HEK293 (cell line): Measurements from ENCODE around the gene LPCAT4.

ENCODE experiments used
- GLI4 ChIP-seq: fragments of 450-650 bp; formaldehyde crosslinking; IDR thresholded peaks from 2 replicates; pipeline ENCODE4 v1.5.1; 2016; ENCODE audit warnings: missing biosample characterization, missing genetic modification characterization
- KLF7 ChIP-seq: fragments of 450-650 bp; formaldehyde crosslinking; IDR thresholded peaks from 2 replicates; pipeline ENCODE4 v1.5.1; 2016; ENCODE audit warnings: missing biosample characterization, missing genetic modification characterization, borderline replicate concordance
- KLF8 ChIP-seq: fragments of 450-650 bp; formaldehyde crosslinking; IDR thresholded peaks from 2 replicates; pipeline ENCODE4 v1.5.1; 2016; ENCODE audit warnings: missing biosample characterization, missing genetic modification characterization
- WT1 ChIP-seq: fragments of 450-650 bp; formaldehyde crosslinking; IDR thresholded peaks from 2 replicates; pipeline ENCODE4 v1.5.1; 2016; ENCODE audit warnings: missing biosample characterization, missing genetic modification characterization
- YY2 ChIP-seq: fragments of 450-650 bp; formaldehyde crosslinking; IDR thresholded peaks from 2 replicates; pipeline ENCODE4 v1.5.1; 2016; ENCODE audit warnings: missing biosample characterization, missing genetic modification characterization
- ZNF23 ChIP-seq: fragments of 450-650 bp; formaldehyde crosslinking; IDR thresholded peaks from 2 replicates; pipeline ENCODE4 v1.5.1; 2016; ENCODE audit warnings: missing biosample characterization, missing genetic modification characterization, borderline replicate concordance
- ZNF341 ChIP-seq: fragments of 450-650 bp; formaldehyde crosslinking; IDR thresholded peaks from 2 replicates; pipeline ENCODE4; 2016; ENCODE audit warnings: low read depth, missing biosample characterization, missing genetic modification characterization
- ZNF600 ChIP-seq: fragments of 450-650 bp; formaldehyde crosslinking; IDR thresholded peaks from 2 replicates; pipeline ENCODE4 v1.5.1; 2016; ENCODE audit warnings: missing biosample characterization, missing genetic modification characterization
- ZNF623 ChIP-seq: fragments of 450-650 bp; formaldehyde crosslinking; IDR thresholded peaks from 2 replicates; pipeline ENCODE4 v1.5.1; 2016; ENCODE audit warnings: missing biosample characterization, missing genetic modification characterization
- ZNF768 ChIP-seq: fragments of 450-650 bp; formaldehyde crosslinking; IDR thresholded peaks from 2 replicates; pipeline ENCODE4 v1.5.1; 2018; ENCODE audit warnings: missing biosample characterization, mild to moderate bottlenecking, missing genetic modification characterization
- TF ChIP-seq, protein P1 (sequence below): fragments of 450-650 bp; formaldehyde crosslinking; IDR thresholded peaks from 2 replicates; pipeline ENCODE4 v1.5.1; 2016; ENCODE audit warnings: missing biosample characterization, missing genetic modification characterization
- TF ChIP-seq, protein P2 (sequence below): fragments of 450-650 bp; formaldehyde crosslinking; IDR thresholded peaks from 2 replicates; pipeline ENCODE4 v1.5.1; 2016; ENCODE audit warnings: missing biosample characterization, missing genetic modification characterization
- TF ChIP-seq, protein P3 (sequence below): fragments of 450-650 bp; formaldehyde crosslinking; IDR thresholded peaks from 2 replicates; pipeline ENCODE4 v1.5.1; 2016; ENCODE audit warnings: missing biosample characterization, missing genetic modification characterization
- TF ChIP-seq, protein P4 (sequence below): fragments of 450-650 bp; formaldehyde crosslinking; IDR thresholded peaks from 2 replicates; pipeline ENCODE4 v1.5.1; 2016; ENCODE audit warnings: missing biosample characterization, missing genetic modification characterization
- TF ChIP-seq, protein P5 (sequence below): fragments of 450-650 bp; formaldehyde crosslinking; IDR thresholded peaks from 2 replicates; pipeline ENCODE4 v1.5.1; 2016; ENCODE audit warnings: missing biosample characterization, missing genetic modification characterization
- TF ChIP-seq, protein P6 (sequence below): fragments of 450-650 bp; formaldehyde crosslinking; IDR thresholded peaks from 2 replicates; pipeline ENCODE4 v1.5.1; 2016; ENCODE audit warnings: missing biosample characterization, missing genetic modification characterization, low read depth
- TF ChIP-seq, protein P7 (sequence below): fragments of 450-650 bp; formaldehyde crosslinking; IDR thresholded peaks from 2 replicates; pipeline ENCODE4 v1.5.1; 2016; ENCODE audit warnings: missing biosample characterization, missing genetic modification characterization

LPCAT4 gene

DNA sequence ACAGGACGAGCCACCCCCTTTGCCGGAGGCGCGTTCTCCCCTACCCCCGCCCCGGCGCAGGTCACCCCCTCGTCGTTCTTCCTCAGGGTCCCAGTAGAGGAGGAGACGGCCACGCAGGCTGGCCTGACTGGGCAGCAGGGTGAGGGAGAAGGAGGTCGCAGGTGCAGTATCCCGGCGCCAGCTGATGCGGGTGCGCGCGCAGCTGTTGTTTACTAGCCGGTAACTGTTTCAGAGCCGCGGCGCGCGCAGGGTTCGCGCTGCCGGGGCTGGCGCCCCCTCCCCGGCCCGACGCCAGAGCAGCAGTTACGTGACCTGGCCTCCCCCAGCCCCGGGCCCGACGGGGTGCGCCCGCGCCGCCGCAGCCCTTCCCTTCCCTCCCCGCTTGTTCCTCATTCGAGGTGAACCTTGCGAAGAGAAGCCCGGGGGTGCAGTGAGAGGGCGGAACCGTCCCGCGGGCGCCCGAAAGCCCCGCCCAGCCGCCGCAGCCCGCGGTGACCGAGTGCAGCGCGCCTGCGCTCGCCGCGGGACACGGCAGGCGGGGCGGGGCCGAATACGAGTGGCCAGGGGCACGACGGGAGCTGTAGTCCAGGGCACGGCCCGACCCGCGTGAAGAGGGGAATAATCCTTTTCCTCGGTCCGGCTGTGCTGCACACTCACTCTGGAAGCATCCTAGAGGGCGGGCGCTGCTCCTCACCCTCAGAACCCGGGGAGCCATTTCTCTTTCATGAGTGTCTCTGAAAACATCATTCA is 29.3 kb downstream of the LPCAT4 start, which contains the start of gene SLC12A6 (continued):
- TF ChIP-seq, protein P1, sequence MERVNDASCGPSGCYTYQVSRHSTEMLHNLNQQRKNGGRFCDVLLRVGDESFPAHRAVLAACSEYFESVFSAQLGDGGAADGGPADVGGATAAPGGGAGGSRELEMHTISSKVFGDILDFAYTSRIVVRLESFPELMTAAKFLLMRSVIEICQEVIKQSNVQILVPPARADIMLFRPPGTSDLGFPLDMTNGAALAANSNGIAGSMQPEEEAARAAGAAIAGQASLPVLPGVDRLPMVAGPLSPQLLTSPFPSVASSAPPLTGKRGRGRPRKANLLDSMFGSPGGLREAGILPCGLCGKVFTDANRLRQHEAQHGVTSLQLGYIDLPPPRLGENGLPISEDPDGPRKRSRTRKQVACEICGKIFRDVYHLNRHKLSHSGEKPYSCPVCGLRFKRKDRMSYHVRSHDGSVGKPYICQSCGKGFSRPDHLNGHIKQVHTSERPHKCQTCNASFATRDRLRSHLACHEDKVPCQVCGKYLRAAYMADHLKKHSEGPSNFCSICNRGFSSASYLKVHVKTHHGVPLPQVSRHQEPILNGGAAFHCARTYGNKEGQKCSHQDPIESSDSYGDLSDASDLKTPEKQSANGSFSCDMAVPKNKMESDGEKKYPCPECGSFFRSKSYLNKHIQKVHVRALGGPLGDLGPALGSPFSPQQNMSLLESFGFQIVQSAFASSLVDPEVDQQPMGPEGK (tag by site-specific recombination) = peak; percentile 54; the same call in 1 of the 2 replicates
- 0 out of 2 replicates have a peak, but pooled peaks have one; percentile 19 for TF ChIP-seq KLF8
- TF ChIP-seq ZNF768 = no peak
- TF ChIP-seq ZNF623 = no peak
- TF ChIP-seq ZNF600 = peak; percentile 82
- no peak for TF ChIP-seq GLI4
- TF ChIP-seq WT1 (tag by site-specific recombination) = no peak
- TF ChIP-seq, protein P2, sequence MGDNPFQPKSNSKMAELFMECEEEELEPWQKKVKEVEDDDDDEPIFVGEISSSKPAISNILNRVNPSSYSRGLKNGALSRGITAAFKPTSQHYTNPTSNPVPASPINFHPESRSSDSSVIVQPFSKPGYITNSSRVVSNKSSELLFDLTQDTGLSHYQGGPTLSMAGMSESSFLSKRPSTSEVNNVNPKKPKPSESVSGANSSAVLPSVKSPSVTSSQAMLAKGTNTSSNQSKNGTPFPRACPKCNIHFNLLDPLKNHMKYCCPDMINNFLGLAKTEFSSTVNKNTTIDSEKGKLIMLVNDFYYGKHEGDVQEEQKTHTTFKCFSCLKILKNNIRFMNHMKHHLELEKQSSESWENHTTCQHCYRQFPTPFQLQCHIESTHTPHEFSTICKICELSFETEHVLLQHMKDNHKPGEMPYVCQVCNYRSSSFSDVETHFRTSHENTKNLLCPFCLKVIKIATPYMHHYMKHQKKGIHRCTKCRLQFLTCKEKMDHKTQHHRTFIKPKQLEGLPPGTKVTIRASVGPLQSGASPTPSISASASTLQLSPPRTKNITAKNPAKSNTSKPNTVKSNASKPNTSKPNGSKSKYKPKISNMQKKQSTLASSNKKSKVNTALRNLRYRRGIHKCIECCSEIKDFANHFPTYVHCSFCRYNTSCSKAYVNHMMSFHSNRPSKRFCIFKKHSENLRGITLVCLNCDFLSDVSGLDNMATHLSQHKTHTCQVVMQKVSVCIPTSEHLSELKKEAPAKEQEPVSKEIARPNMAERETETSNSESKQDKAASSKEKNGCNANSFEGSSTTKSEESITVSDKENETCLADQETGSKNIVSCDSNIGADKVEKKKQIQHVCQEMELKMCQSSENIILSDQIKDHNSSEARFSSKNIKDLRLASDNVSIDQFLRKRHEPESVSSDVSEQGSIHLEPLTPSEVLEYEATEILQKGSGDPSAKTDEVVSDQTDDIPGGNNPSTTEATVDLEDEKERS (tag by site-specific recombination) = no peak
- TF ChIP-seq, protein P3, sequence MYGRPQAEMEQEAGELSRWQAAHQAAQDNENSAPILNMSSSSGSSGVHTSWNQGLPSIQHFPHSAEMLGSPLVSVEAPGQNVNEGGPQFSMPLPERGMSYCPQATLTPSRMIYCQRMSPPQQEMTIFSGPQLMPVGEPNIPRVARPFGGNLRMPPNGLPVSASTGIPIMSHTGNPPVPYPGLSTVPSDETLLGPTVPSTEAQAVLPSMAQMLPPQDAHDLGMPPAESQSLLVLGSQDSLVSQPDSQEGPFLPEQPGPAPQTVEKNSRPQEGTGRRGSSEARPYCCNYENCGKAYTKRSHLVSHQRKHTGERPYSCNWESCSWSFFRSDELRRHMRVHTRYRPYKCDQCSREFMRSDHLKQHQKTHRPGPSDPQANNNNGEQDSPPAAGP (tag by site-specific recombination) = no peak
- no peak for TF ChIP-seq ZNF23 (tag by site-specific recombination)
- peak; percentile 72 for TF ChIP-seq ZNF341 (tag by site-specific recombination)
- TF ChIP-seq, protein P4, sequence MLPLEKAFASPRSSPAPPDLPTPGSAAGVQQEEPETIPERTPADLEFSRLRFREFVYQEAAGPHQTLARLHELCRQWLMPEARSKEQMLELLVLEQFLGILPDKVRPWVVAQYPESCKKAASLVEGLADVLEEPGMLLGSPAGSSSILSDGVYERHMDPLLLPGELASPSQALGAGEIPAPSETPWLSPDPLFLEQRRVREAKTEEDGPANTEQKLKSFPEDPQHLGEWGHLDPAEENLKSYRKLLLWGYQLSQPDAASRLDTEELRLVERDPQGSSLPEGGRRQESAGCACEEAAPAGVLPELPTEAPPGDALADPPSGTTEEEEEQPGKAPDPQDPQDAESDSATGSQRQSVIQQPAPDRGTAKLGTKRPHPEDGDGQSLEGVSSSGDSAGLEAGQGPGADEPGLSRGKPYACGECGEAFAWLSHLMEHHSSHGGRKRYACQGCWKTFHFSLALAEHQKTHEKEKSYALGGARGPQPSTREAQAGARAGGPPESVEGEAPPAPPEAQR (tag by site-specific recombination) = no peak
- TF ChIP-seq KLF7 (tag by site-specific recombination) = no peak
- TF ChIP-seq YY2 (tag by site-specific recombination) = no peak
- TF ChIP-seq, protein P5, sequence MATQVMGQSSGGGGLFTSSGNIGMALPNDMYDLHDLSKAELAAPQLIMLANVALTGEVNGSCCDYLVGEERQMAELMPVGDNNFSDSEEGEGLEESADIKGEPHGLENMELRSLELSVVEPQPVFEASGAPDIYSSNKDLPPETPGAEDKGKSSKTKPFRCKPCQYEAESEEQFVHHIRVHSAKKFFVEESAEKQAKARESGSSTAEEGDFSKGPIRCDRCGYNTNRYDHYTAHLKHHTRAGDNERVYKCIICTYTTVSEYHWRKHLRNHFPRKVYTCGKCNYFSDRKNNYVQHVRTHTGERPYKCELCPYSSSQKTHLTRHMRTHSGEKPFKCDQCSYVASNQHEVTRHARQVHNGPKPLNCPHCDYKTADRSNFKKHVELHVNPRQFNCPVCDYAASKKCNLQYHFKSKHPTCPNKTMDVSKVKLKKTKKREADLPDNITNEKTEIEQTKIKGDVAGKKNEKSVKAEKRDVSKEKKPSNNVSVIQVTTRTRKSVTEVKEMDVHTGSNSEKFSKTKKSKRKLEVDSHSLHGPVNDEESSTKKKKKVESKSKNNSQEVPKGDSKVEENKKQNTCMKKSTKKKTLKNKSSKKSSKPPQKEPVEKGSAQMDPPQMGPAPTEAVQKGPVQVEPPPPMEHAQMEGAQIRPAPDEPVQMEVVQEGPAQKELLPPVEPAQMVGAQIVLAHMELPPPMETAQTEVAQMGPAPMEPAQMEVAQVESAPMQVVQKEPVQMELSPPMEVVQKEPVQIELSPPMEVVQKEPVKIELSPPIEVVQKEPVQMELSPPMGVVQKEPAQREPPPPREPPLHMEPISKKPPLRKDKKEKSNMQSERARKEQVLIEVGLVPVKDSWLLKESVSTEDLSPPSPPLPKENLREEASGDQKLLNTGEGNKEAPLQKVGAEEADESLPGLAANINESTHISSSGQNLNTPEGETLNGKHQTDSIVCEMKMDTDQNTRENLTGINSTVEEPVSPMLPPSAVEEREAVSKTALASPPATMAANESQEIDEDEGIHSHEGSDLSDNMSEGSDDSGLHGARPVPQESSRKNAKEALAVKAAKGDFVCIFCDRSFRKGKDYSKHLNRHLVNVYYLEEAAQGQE (tag by site-specific recombination) = no peak
- TF ChIP-seq, protein P6, sequence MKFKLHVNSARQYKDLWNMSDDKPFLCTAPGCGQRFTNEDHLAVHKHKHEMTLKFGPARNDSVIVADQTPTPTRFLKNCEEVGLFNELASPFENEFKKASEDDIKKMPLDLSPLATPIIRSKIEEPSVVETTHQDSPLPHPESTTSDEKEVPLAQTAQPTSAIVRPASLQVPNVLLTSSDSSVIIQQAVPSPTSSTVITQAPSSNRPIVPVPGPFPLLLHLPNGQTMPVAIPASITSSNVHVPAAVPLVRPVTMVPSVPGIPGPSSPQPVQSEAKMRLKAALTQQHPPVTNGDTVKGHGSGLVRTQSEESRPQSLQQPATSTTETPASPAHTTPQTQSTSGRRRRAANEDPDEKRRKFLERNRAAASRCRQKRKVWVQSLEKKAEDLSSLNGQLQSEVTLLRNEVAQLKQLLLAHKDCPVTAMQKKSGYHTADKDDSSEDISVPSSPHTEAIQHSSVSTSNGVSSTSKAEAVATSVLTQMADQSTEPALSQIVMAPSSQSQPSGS (tag by site-specific recombination) = no peak
- TF ChIP-seq, protein P7, sequence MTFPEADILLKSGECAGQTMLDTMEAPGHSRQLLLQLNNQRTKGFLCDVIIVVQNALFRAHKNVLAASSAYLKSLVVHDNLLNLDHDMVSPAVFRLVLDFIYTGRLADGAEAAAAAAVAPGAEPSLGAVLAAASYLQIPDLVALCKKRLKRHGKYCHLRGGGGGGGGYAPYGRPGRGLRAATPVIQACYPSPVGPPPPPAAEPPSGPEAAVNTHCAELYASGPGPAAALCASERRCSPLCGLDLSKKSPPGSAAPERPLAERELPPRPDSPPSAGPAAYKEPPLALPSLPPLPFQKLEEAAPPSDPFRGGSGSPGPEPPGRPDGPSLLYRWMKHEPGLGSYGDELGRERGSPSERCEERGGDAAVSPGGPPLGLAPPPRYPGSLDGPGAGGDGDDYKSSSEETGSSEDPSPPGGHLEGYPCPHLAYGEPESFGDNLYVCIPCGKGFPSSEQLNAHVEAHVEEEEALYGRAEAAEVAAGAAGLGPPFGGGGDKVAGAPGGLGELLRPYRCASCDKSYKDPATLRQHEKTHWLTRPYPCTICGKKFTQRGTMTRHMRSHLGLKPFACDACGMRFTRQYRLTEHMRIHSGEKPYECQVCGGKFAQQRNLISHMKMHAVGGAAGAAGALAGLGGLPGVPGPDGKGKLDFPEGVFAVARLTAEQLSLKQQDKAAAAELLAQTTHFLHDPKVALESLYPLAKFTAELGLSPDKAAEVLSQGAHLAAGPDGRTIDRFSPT = no peak
